Activated naive CD4-positive, alpha-beta T cell (primary cell): Measurements from ENCODE around the gene PIP4K2A.
A peak's percentile ranks its signal among the peaks of the same experiment; 100 is the strongest.

Source experiments
- DNase-seq, 4 experiments: peaks; one replicate each; lab custom pipeline; 2025; lab: John Stamatoyannopoulos, UW

The PIP4K2A gene

DNA sequence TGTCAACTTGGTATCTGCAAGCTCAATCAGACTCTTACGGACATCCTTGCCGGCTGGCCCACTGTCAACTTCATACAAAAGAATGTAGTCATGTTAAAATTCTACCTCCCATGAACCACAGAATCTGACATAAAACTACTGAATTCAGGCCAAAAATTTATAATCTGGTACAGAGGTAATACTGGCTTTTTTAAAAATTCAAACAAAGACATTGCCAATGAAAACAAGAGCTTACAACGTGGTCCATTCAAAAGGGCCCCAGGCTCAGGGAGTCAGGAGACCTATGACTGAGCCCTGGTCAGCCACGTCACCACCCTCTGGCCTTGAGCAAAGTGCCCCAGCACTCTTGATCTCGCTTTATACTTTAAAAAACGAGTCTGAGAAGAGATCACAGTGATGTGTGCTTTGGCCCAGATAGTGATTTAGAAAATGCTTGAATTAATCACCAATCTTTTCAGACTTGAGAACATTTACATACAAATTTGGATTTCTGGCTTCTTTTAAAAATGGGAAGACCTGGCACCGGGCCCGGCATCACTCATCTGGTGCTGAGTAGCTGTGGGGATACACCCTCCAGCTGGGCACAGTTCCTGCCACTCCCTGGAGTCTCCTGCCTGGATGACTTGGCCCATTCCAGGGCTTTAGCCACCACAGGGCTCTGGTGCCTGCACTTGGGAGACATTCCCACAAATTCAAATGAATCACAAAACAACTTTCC, 94.1 kb downstream of the PIP4K2A start:
- DNase-seq, result no peak

DNA sequence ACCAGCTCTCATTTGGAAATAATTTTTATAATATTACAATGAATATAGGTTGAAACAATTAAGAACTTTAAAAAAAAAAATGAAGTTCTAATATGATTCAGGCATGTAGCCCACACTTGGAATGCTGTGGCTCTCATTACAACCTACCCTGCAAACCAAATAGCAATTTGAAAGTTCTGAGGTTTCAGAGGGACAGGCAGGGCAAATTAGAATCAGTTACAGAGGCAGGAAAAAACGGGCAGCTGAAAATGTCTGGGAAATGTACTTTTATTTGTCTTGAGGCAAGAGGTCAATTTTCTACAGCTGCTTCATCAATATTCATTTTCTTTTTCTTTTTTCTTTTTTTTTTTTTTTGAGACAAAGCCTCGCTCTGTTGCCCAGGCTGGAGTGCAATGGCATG, 95.3 kb downstream of the PIP4K2A start:
- DNase-seq, result no peak

GRCh38 chr10:22618078-22618785, 96.1 kb downstream of the PIP4K2A start:
- DNase-seq, result no peak

GRCh38 chr10:22617516-22617915, 96.9 kb downstream of the PIP4K2A start:
- DNase-seq, result no peak

DNA sequence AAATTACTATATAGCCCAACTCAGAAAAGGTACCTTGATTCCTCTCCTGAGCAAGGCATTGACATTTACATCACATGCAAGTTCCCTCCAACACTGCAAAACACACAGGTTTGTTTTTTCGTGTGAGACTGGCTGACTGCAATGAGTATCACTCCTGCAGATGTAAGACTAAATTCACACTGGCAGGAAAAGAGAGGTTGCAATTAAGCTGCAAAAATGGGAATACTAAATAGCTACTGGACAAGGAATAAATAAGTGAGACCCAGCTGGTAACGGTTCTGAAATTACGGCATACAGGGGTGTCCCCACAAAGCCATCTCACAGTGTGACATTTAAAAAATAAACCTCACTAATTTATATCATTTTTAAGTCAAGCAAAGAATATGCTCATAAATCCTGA, 97.3 kb downstream of the PIP4K2A start:
- no peak for DNase-seq

DNA sequence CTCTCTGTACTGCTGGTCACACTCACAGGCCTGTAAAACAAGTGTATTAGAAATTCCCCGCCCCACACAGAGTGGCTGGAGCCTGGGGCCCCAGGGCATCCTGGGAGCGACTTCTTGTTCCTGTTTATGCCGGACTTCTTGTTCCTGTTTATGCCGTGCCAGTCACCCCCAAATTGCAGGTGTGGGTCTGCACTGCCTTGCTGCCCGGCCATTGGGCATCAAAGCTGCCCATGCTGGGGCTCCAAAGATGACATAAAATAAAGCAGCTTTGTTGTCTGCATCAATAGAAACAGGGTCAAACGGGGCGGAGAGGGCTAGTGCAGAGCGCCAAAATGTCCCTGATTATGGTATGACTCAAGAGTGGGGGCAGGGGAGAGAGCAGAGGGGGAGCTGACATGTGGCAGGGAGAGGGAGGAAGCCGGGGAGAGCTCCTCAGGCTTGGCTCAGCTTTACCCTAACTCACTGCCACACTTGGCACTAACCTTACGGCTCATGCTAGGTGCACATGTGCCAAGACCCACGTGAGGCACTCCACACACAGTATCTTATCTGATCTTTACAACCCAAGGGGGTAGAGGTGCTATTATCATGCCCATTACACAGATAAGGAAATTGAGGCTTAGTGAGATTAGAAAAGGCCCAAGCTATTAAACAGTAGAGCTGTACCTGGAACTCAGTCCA, 98.4 kb downstream of the PIP4K2A start:
- DNase-seq, result no peak

- DNase-seq, result no peak
These were observed 99.3 kb downstream of the PIP4K2A start for GRCh38 chr10:22615101-22615500.

- DNase-seq, result no peak
These were observed 101.4 kb downstream of the PIP4K2A start for GRCh38 chr10:22613011-22613410.

DNA sequence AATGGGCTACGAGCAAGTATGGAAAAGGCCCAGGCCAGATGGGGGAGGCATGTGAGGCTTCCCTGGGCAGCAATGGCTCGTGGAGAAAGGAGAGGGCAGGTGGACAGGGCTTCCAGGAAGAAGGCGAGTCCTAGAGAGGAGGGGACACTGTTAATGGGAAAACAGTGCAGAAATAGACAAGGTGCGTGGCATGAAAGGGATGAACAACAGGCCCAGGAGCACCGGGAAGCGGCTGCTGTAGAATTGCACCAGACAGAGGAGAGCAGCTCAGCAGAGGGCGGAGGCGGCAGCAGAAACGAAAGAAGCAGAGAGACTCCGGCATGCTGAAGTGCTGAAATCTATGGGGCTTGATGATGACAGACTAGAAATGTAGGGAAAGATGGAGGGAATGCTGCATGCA, 102.1 kb downstream of the PIP4K2A start:
- DNase-seq, result peak in 1 of 4 experiments; percentile 32

- DNase-seq, result peak in 2 of 4 experiments; percentile 28 to 31
These were observed 102.8 kb downstream of the PIP4K2A start for GRCh38 chr10:22611425-22612115.

- DNase-seq, result no peak
These were observed 103.8 kb downstream of the PIP4K2A start for GRCh38 chr10:22610610-22611009.

DNA sequence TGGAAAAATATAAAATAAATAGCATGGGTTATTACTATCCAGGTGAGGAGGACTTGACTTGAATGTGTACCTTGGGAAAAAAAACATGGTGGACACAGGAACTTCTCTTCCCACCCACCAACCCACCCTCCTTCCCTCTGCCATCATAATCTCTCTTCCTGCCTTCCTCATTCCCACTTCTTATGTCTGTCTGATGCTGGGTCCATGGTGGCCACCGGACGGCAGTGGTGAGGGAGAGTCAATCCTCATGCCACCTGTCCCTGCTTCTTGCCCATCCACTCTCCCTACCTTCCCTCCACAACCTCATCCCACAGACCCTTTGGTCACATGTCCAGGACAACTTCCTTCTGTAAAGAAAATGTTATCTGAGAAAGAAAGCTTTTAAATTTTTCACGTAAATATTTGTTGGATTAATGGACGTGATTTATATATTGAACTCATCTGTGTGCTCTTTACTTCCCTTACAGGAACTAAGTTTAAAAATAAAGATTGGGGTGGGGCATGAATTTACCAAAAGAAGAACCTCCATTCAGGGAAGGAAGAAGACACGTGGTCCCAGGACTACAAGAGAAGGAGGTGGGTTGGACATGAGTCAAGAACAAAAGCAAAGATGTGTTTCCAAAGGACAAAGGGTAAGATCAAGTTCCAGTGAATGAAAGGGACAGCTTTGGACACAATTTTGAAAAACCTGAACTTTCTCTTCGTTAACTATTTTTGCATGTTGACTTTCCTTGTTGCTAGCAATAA, 104.5 kb downstream of the PIP4K2A start:
- no peak for DNase-seq

DNA sequence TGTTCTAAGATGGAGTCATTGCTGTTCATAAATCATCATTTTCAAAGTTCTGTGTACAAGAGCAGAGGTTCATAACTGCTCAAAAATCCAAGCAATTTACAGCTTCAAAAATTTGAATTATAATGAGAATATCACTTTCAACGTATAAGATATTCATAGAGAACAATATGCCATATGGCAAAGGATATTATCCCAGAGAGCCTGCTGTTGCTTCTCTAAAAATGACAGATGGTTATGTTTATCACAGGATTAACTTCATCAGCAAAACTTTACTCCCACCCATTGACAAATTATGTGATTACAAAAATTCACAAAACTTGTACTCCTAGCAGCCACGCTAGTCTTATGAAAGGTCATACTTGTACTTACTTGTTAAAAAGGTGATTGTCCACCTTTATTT, 105.1 kb downstream of the PIP4K2A start:
- no peak for DNase-seq

GRCh38 chr10:22607261-22607660, 107.1 kb downstream of the PIP4K2A start:
- no peak for DNase-seq

- no peak for DNase-seq
These were observed 108.2 kb downstream of the PIP4K2A start for GRCh38 chr10:22606164-22606614.

GRCh38 chr10:22605168-22605567, 109.2 kb downstream of the PIP4K2A start:
- DNase-seq, result no peak

GRCh38 chr10:22604344-22605126, 109.8 kb downstream of the PIP4K2A start:
- DNase-seq, result no peak

GRCh38 chr10:22603581-22603980, 110.8 kb downstream of the PIP4K2A start:
- no peak for DNase-seq

DNA sequence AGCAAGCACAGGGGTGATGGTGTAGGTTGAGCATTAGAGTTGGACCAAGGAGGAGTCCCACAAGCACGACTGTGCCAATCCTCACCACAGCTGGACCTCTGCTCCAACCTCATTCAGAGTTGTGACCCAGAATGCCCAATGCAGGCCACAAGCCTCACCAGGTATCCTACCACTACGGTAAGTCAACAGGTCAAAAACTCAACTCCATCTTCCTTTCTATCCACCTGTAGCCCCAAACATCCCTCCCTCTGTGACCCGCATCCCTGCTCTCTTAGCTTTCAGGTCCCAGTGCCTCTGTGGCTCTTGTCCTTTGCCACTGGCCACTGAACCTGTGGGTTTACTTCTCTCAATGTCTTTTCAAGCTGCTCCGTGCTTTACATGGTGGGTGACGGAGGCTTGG, 112.8 kb downstream of the PIP4K2A start:
- DNase-seq, result no peak

DNA sequence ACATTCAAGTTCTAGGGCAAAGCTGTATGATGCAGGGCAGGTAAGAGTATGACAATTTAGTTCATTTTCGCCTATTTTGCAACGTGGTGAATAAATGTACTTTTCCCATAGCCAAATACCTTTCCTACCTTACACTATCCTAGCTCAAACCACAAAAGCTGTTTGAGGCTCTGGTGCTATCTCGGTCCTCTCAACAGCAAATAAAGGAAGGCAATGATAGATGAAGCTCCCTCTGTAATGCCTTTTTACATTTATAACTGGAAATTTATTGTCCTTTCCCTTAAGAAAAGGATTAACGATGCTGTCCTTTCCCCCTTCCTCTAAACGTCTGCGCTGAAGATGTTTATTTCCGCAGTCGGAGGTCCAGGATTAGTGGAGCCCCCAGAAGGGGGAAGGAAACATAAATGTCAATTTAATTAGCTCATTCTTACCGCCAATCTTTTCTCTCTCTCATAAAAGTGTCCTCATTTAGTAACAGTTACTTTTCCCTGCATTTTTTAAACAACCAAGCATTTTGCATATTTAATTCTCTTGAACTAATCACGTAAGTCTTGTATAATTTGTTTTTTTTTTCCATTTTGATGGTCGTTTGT, 114.6 kb downstream of the PIP4K2A start:
- DNase-seq, result no peak
